DLD1 (cell line): ENCODE measurements around the gene SEC24B.

Source experiments
- in situ Hi-C: cut with HindIII; loops from 2 replicates; pipeline ENCODE4 v1.10.0; 2017; ENCODE audit warnings: low sequenced_read_pairs

Gene SEC24B

DNA sequence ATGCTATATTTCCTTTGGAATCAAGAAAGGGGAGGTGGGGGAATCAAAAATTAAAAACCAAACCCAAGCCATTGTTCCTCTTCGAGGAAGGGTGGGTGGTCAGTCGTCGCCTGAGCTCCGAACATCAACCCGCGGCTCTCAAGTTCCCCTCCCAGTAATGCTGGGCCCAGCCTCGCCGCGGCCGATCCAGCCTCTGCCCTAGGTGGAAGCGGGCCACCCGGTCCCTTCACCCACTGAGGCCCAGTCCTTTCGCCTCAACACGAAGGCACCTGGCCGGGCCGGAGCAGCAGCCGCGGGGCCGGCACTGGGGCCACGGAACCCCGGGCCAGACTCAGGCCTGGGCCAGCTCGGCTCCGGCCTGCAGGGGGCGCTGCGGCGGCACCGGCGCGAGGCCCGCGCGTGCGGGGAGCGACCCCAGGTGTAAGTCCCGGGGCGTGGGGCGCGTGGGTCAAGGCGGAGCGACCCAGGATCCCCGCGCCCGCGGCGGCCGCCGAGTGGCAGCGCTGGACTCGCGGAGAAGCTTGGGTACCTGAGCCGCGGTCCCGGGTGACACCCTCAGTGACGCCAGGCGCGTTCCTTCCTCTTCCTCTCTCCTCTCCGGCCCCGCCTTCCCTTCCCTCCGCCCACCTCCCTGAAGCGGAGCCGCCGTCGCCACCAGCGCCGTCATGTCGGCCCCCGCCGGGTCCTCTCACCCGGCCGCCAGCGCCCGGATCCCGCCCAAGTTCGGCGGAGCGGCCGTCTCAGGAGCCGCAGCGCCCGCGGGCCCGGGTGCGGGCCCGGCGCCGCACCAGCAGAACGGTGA is at the start of gene SEC24B:
SEC24B (plus strand) TSS at position 611 of the 802 bp plus-strand sequence; CDS start at position 666, 55 bp downstream.
- in situ Hi-C loops, result loop anchor here (5.0 to 25.0 kb wide), 2 partner anchors 229 to 364 kb away; no protein-coding TSS in a partner anchor

DNA sequence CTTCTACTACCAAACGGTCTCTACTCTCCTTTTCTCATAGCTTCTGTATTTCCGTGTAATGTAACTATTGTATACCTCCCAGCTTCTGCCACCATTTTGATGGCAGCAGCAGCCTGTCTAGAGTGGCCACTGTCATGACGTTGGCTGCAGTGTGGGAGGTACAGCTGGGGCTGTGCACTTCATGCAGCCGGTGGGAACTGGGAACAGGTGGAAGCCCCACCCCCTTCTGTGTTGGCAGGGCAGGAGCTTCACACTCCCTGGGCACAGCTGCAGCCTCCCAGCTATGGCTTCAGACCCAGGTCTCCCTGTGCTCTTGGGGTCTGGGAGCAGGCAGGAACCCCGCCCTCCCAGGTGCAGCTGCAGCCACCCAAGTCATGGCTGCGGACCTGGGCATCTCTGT is 49.8 kb upstream of the SEC24B start:
- in situ Hi-C loops, result no loop called here

DNA sequence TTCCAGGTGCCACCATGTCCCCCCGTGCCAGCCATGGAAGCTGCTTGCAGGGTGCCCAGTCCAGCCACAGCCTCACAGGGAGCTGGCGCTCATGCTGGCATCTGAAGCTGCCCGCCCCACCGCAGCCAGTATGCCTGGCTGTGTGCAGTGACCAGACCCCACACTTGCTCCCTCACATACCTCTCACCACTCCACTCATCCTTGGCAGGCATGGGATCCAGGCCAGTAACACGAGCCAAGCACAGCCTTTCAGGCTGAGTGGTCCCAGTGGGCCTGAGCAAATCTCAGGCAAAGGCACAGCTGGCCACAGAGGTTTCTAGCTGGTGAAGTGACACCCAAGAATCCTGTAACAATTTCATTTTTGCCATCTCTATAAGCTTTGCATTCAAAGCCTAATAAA is 48.4 kb upstream of the SEC24B start:
- in situ Hi-C loops, result no loop called here

DNA sequence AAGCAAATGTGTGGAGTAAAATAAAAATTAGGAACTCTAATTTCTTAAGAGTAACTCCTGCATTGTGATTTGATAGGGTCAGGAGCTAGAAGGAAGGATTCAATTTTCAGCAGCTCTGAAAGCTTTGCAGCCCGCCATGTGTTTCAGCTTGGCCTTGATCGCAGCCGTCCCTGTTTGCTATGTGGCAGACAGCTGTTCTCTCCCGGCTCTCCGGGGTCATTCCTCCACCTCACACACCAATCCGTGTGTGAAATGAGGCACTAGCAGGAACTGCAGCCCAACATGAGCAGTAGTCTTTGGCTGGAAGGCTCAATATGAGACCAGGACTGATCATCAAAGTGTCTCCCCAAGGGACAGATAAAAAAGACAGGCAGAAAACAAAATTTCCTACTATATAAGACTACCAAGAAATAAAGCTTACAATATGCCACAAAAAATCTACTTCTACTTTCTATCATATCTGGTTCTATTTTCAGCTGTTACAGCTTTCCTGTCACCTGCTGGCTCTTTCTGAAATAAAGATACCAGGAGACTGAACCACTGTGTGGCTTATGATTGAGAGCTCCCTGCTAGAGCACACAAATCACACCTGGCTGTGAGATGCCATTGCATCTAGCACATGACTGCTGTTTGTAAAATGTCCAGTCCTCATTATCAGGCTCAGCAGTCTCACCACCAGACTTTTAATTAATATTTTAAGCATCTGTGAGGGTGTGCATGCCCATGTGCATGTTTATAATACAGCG is 44.1 kb upstream of the SEC24B start:
- in situ Hi-C loops, result no loop called here

DNA sequence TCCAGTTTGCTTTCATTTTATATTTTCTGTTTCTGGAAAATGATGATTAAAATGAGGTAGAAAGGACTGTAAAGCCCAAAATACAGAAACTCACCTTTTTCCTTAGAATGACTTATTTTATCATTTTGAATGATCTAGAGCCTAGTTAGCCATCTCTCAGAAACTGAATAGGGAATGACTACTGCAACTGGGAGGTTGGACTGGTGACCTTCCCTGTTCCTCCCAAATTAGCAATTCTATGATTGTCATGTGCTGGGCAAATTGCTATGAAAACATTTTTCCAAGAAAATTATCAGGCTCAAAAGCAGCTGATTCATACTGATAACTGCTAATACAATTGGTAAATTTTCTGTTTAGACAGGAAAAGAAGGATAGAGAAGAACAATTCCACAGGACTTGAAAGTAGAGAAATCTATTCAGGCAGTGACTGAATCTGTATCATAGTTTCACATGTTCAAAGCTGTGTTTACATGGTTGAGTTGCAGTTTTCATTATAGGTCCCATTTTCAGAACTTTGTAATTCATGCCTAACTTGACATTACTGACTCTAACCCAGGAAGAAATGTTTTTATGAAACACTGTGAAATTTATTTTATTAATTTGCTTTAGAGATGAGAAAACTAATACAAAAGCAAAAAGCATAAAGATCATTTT is 43.4 kb upstream of the SEC24B start:
- in situ Hi-C loops, result no loop called here

DNA sequence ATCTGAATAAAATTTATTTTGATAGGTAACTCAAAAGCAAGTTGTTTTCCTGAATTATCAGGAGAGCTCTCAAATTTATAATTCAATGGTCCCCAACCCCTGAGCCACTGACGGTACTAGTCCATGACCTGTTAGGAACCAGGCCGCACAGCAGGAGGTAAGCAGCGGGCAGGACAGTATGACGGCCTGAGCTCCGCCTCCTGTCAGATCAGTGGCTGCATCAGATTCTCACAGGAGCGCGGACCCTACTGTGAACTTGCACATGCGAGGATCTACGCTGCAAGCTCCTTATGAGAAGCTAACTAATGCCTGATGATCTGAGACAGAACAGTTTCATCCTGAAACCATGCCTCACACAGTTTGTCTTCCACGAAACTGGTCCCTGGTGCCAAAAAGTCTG is 37.9 kb upstream of the SEC24B start:
- in situ Hi-C loops, result no loop called here

DNA sequence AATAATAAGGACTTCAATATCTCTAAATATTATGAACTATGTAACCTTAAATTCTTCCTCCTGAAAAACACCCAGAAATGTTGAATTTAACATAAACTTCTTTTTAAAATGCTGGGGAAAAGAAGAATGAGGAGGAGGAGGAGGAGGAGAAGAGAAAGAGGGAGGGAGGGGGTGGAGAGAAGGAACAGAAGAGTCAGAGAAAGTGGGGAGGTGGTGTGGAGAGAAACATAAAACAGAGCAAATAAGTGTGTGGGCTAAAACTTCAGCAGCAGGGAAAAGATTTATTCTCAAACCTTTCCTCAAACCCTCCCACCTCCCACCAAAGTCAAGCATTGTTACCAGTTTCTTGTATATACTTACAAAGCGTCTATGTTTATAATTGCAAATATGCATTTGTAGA is 34.7 kb upstream of the SEC24B start:
- in situ Hi-C loops, result no loop called here

DNA sequence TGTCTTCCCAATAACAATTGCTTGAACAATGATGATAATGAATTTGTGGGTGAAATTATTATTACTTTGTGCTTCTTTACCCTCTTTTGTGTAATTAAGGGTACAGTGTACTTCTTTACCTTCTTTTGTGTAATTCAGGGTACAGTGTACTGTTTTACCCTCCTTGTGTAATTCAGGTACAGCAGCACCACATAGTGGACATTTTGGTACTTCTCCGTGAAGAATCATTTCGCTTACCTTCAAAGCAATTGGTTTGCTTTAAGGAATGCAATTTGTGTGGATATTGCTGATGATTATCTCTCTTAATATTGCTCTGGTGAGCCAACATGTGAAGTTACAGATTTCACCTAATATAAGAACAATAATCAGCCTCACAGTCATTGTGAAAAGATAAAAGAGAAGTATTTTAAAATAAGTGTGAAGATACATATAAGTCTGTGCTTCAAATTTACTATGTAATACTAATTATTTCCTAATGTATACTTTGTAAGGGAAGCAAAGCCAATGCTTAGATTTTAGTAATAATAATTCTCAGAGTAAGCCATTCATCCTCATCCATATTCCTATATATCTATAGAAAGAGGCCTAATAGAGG is 27.2 kb upstream of the SEC24B start:
- in situ Hi-C loops, result no loop called here

DNA sequence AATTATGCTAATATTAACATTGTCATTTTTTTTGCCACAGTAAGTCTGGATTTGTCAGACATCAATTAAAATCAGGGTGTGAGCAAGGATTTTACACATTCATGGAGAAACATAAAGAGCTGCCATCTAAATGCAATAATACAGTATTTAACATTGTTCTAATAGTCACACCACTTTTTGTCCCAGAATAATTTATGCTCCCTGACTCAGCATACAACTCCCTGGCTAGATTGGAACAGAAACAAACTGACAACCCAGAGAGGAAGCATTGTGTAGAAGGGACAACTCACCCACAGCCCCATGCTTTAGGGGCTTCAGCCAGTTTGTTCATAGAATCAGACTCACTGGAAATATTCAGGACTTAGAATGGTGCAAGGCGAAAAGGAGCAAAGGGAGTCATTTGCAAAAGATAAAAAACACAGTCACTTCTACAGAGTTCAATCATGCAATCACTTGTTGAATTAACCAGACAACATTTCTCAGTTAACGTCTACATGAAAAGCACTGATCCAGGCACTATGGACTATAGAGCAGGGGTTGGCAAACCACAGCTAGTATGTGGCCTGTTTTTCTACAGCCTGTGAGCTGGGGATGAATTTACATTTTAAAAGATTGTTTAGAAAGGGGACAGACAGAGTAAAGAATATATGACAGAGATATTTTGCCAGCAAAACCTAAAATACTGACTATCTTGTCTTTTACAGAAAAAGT is 26.4 kb upstream of the SEC24B start:
- in situ Hi-C loops, result no loop called here

DNA sequence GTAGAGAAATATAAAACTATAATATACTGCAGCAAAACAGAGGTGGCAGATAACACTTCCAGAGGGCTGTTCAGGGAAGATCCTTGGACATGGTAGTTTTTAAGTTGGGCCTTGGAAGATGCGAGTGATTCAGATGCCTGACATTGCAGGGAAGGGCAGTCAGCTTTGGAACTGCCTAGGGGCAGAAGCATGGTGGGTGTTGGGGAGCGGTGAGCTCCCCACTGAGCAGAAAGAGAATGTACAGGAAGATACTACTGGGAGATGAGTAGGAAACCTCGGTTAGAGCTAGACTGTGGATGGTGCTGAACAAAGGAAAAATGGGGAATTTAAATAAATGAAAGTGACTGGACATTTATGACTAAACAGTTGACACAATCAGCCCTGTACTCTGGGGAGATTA is 24.9 kb upstream of the SEC24B start:
- in situ Hi-C loops, result no loop called here

DNA sequence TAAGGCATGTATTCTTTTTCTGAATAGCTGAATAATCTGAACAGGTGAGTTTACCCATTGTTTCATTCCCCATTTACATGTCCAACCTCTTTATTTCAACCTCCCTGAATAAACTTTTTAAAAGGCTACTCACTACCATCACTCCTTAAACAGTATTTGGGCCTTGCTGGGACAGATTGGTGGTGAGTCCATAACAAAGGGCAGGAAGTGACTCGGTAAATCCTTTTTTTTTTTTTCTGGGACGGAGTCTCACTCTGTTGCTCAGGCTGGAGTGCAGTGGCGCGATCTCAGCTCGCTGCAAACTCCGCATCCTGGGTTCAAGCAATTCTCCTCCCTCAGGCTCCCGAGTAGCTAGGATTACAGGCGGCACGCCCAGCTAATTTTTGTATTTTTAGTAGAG is 23.4 kb upstream of the SEC24B start:
- in situ Hi-C loops, result no loop called here

DNA sequence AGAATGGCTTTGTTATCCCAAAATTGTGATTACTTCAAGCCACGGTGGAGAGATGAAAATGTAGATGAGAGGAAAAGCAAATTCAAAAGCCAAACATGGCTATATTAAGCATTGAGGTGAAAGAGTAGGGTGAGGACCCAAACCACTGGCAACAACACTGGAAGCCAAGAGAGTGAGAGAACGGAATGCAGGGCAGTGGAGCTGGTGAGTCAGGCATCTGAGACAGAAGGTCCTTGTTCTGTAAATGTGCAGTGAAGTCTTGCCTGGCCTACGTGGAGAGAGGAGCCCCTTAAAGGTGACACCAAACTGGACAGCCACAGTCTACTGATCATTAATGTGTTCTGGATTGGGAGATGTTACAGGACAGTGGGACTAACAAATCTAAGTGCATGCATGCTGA is 22.8 kb upstream of the SEC24B start:
- in situ Hi-C loops, result no loop called here

DNA sequence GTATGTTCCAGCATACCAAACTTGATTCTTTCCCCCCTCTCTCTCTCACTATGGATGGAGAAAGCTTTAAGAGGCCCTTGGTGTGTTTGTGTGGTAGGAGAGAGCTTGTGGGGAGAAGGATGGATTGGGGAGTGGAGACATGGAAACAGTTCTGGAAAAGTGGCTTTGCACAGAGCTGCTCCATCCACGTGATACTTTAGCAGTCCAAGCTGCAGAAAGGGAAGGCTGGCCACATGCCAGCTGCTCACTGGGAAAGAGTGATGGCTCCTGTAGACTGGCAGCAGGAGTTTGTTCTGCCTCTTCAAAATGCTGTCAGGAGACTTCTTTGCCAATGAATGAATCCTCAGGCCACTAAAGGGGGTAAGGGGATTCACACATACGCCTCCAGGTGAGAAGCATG is 21.7 kb upstream of the SEC24B start:
- in situ Hi-C loops, result no loop called here

DNA sequence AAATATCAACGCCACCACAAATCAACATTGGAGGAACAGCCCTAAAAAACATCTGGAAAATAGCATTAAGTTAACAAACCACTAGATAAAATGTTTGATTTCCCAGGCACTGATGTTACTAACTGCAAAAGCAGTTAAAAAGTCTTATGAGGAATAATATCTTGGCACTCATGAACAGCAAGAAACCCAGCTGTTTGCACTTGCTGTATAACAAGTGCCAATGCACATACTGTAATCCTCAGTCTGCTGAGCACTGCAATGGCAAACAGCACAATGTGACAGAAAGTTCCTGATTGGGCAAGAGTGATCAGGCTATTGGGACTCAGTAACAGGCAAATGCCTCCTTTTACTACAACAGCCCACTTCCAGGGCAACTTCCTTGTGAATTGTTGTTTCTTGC is 20.8 kb upstream of the SEC24B start:
- in situ Hi-C loops, result no loop called here

DNA sequence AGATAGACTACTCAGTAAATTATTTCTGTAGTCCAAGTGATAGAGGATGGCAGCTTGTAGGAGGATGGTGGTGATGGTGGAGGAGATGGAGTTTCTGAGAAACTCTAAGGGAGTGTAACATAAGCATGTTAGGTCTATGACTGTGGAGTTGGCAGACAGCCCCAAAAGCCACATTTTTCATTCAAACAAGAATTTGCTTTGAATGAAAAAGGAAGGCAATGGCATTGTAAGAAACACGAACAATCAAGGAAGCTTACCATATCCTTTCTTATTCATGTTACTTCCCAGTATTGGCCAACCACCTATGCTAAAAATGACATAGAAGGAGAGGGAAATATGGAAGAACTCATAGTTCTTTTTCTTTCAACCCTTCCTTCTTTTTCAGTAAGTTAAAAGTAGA is 18.7 kb upstream of the SEC24B start:
- in situ Hi-C loops, result no loop called here

DNA sequence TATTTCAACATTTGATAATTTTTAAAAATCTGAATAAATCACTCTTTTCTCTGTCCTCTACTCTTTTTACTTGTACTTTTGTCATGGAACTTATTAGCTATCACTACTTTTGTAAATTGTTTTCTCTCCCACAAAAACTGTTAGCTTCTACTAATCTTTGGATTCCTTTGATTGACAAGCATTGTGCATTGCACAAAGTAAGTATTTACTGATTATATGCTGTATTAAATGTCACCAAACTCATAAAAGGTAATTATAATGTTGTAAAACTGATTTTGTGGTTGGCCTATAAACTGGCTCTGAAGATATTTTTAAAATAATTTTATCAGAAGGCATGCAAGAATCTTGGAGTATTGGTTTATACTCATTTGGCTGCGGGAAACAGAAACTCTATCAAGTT is 15.0 kb upstream of the SEC24B start:
- in situ Hi-C loops, result no loop called here

DNA sequence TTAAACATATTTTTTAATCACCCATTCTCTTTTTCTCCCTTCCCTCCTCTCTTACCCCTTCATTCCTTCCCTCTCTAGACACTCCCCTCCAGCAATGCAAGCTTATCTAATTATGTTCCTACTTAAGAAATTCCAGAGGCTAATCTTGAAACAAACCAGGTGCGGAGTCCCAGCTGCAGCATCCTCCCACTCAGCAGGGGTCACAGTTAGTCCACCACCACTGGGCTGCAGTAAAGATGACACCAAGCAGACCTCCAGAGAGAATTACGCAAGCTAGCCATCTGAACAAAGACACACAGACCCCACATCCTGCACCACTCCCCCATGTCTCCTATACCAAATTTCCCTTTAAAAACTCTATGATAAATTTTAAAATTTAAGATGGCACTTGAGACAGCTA is 13.9 kb upstream of the SEC24B start:
- in situ Hi-C loops, result no loop called here

DNA sequence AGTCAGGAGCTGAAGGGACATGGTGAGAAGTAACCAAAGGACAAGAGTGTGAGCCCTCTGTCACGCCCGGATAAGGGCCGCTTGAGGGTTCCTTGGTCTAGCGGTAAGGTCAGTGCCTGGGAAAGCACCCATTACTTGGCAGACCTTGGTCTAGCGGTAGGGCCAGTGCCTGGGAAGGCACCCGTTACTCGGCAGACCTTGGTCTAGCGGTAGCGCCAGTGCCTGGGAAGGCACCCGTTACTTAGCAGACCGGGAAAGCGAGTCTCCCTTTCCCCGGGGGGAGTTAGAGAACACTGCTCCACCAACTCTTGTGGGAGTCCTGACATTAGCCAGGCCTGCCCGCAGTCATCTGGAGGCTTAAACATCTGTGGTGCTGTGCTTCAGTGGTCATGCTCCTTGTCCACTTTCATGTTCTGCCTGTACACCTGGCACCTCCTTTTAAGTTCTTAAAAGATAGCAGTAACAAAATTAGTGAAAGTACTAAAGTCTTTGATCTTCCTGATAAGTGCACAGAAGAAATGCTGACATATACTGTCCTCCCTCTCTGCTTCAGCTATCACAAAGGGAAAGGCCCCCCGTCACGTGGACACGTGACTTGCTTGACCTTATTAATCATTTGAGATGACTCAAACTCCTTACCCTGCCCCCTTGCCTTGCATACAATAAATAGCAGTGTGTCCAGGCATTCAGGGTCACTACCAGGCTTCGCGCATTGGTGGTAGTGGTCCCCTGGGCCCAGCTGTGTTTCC is 9.3 kb upstream of the SEC24B start:
- in situ Hi-C loops, result no loop called here

DNA sequence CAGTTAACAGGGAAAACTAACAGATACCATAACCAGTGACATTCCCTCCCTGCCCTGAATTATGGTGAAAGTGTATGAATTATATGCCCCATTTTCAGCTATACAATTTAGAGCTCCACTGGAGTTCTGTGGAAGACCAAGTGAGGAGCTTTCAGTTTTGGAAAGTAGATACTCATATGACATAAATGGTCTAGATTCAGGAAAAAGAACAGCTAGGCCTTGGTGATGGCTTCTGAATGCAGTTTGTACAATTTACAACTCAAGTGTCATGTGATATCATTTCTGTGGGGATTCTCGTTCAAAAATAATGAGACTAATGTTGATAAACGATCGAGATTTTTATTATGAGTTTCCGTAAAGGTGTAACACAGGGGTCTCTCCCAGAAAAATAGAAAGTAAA is 8.2 kb upstream of the SEC24B start:
- in situ Hi-C loops, result loop anchor here (25.0 kb wide), 1 partner anchor 237 kb away; no protein-coding TSS in a partner anchor

DNA sequence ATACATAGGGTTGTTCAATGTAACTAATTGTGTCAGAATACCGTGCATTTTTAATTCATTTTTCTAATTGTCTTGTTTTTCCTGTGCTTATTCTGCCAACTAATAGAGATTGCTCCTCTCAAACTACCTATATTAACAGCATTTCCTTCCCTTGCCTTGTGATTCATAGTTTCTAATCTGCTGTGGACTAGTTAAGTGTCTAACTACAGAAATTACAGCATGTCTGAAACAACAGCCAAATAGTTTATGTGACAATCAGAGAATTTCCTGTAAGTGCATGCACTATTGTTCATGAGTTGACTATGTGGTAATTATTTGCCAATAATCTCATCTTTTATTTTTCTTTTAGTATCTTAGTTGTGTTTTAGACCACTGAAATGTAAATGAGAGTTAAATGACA is 4.1 kb upstream of the SEC24B start:
- in situ Hi-C loops, result loop anchor here (25.0 kb wide), 1 partner anchor 233 kb away; no protein-coding TSS in a partner anchor
